ENCODE measurements around the gene NAV2.

DNA sequence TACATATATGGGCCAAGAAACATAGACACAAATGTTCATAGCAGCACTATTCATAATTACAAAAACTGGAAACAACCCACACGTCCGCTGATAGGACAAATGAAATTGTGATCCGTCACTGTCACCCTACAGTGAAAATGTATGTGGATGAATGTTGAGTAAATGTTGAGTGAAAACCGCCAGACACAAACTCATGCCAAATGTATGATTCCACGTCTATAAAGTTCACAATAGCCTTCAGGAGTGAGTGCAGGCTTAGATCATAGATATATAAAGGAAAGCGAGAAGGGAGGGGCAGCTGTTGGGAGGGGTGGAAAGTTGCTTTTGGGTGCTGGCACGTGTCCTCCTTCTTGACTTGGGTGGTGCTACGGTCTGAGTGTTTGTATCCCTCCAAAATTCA, 414.1 kb downstream of the NAV2 start:
- TF ChIP-seq POLR2A (IDR thresholded peaks at IDR 0.05; ENCODE audit: low read length) (no peak), GATA1 (IDR thresholded peaks at IDR 0.05; ENCODE audit: low read depth, low read length) (no peak)

Measured in erythroblast (primary cell).